K562 (cell line): ENCODE data around the gene OXNAD1.
"Not testable (repeated sequence)": the region's sequence is repeated elsewhere in the genome, so short reads cannot be mapped to it uniquely, and the experiment has no call there.

Experiments used
- CTCF ChIP-seq, 3 experiments: IDR thresholded peaks in 2 of 3; conservative IDR thresholded peaks in 1 of 3; 2 replicates each; pipeline ENCODE4 v1.5.1; 2011 to 2012; ENCODE audit warnings: low read length in 3 of 3, mild to moderate bottlenecking in 3 of 3, control low read depth in 2 of 3, improper control_type of control experiment in 1 of 3, inconsistent platforms in 1 of 3, low read depth in 1 of 3, mixed read lengths in 1 of 3, moderate library complexity in 1 of 3; ENCODE audit not compliant: insufficient read depth in 2 of 3
- EZH2 ChIP-seq: IDR thresholded peaks from 2 replicates; pipeline ENCODE4 v1.6.1; 2012; ENCODE audit warnings: low read depth, mild to moderate bottlenecking, inconsistent platforms, low read length, borderline replicate concordance
- HCFC1 ChIP-seq: IDR thresholded peaks from 2 replicates; pipeline ENCODE4 v1.6.1; 2012; ENCODE audit warnings: low read depth, low read length, improper control_type of control experiment
- JUND ChIP-seq, 2 experiments: IDR thresholded peaks; 2 replicates in 1 of 2; 3 replicates in 1 of 2; pipeline ENCODE4 v1.6.1; 2011; ENCODE audit warnings: borderline replicate concordance in 2 of 2, low read depth in 2 of 2, low read length in 2 of 2, improper control_type of control experiment in 1 of 2, missing biosample characterization in 1 of 2, missing genetic modification characterization in 1 of 2, missing genetic modification reagents in 1 of 2
- RBM39 ChIP-seq: fragments of 200-400 bp; formaldehyde crosslinking; optimal IDR thresholded peaks from 2 replicates; pipeline ENCODE3; 2018; ENCODE audit warnings: low read depth, low read length
- SNRNP70 ChIP-seq: fragments of 200-400 bp; formaldehyde crosslinking; optimal IDR thresholded peaks from 2 replicates; pipeline ENCODE3; 2017; ENCODE audit warnings: low read depth, low read length
- SPI1 ChIP-seq: IDR thresholded peaks from 2 replicates; pipeline ENCODE4 v1.6.1; 2011; ENCODE audit warnings: low read depth, low read length, control low read depth, borderline replicate concordance
- TFAM ChIP-seq: fragments of 250-450 bp; sonication (Bioruptor Pico); conservative IDR thresholded peaks from 2 replicates; pipeline ENCODE4 v1.5.0; 2021; ENCODE audit warnings: mild to moderate bottlenecking, moderate library complexity
- ZBTB7A ChIP-seq: IDR thresholded peaks from 2 replicates; pipeline ENCODE4 v1.6.1; 2011; ENCODE audit warnings: low read depth, mild to moderate bottlenecking, low read length, moderate library complexity, borderline replicate concordance; ENCODE audit not compliant: control insufficient read depth
- ZNF174 ChIP-seq: fragments of 250-450 bp; sonication (Bioruptor Pico); IDR thresholded peaks from 2 replicates; pipeline ENCODE4 v1.4.0; 2020; ENCODE audit warnings: mild to moderate bottlenecking
- TF ChIP-seq, protein P1 (sequence below), 2 experiments: fragments of 450-650 bp in 1 of 2; sonication (generic) in 1 of 2; formaldehyde crosslinking in 1 of 2; IDR thresholded peaks in 1 of 2; conservative IDR thresholded peaks in 1 of 2; 2 replicates each; pipeline versions ENCODE4 v1.6.1 to v1.8.1; 2016 to 2023; ENCODE audit warnings: mild to moderate bottlenecking in 2 of 2, moderate library complexity in 2 of 2, inconsistent platforms in 1 of 2, missing genetic modification reagents in 1 of 2

GRCh38 chr3:16310486-16310885, 45.5 kb downstream of the OXNAD1 start:
- not testable (repeated sequence) for TF ChIP-seq HCFC1; RBM39; ZNF174; EZH2; CTCF (IDR thresholded peaks at IDR 0.05 in 2 of 3, conservative IDR thresholded peaks at IDR 0.05 in 1 of 3; ENCODE audit: insufficient read depth in 2 of 3, low read depth in 1 of 3, low read length in 3 of 3); ZBTB7A; SNRNP70; SPI1; TFAM (CRISPR knock-in tag); JUND (IDR thresholded peaks at IDR 0.05; ENCODE audit: borderline replicate concordance, low read depth, low read length); JUND (tag; IDR thresholded peaks at IDR 0.05; ENCODE audit: borderline replicate concordance, low read depth, low read length)
- TF ChIP-seq, protein P1, sequence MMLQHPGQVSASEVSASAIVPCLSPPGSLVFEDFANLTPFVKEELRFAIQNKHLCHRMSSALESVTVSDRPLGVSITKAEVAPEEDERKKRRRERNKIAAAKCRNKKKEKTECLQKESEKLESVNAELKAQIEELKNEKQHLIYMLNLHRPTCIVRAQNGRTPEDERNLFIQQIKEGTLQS (IDR thresholded peaks at IDR 0.05): not testable (repeated sequence)
- TF ChIP-seq, protein P1 (CRISPR knock-in tag; conservative IDR thresholded peaks at IDR 0.05): not testable (repeated sequence)
